ENCODE measurements around the gene GLYAT.
"Not testable (repeated sequence)": the region's sequence is repeated elsewhere in the genome, so short reads cannot be mapped to it uniquely, and the experiment has no call there.

The GLYAT gene

GRCh38 chr11:58744988-58745704, 13.4 kb upstream of the GLYAT start:
- in situ Hi-C loops (cut with HindIII; ENCODE audit: low sequenced_read_pairs), result no loop called here

GRCh38 chr11:58742981-58743880, 11.5 kb upstream of the GLYAT start:
- in situ Hi-C loops (cut with HindIII; ENCODE audit: low sequenced_read_pairs), result no loop called here

GRCh38 chr11:58742140-58742539, 10.4 kb upstream of the GLYAT start:
- in situ Hi-C loops (cut with HindIII; ENCODE audit: low sequenced_read_pairs), result no loop called here

- in situ Hi-C loops (cut with HindIII; ENCODE audit: low sequenced_read_pairs), result no loop called here
Observed at GRCh38 chr11:58741127-58741526, 9.4 kb upstream of the GLYAT start.

GRCh38 chr11:58740447-58740846, 8.7 kb upstream of the GLYAT start:
- in situ Hi-C loops (cut with HindIII; ENCODE audit: low sequenced_read_pairs), result no loop called here

GRCh38 chr11:58739725-58740430, 8.1 kb upstream of the GLYAT start:
- in situ Hi-C loops (cut with HindIII; ENCODE audit: low sequenced_read_pairs), result no loop called here

GRCh38 chr11:58734681-58735490, 3.1 kb upstream of the GLYAT start:
- in situ Hi-C loops (cut with HindIII; ENCODE audit: low sequenced_read_pairs), result no loop called here

GRCh38 chr11:58730507-58731089, 1.1 kb downstream of the GLYAT start:
- in situ Hi-C loops (cut with HindIII; ENCODE audit: low sequenced_read_pairs), result no loop called here

- in situ Hi-C loops (cut with HindIII; ENCODE audit: low sequenced_read_pairs), result no loop called here
Observed at GRCh38 chr11:58727415-58727797, 4.3 kb downstream of the GLYAT start.

GRCh38 chr11:58726737-58727414, 4.9 kb downstream of the GLYAT start:
- in situ Hi-C loops (cut with HindIII; ENCODE audit: low sequenced_read_pairs), result no loop called here

- in situ Hi-C loops (cut with HindIII; ENCODE audit: low sequenced_read_pairs), result no loop called here
Observed at GRCh38 chr11:58719406-58720117, 12.2 kb downstream of the GLYAT start.

GRCh38 chr11:58712531-58712930, 19.2 kb downstream of the GLYAT start:
- in situ Hi-C loops (cut with HindIII; ENCODE audit: low sequenced_read_pairs), result no loop called here

- in situ Hi-C loops (cut with HindIII; ENCODE audit: low sequenced_read_pairs), result no loop called here
Observed at GRCh38 chr11:58711832-58712231, 19.9 kb downstream of the GLYAT start.

GRCh38 chr11:58707767-58708166, 24.0 kb downstream of the GLYAT start:
- in situ Hi-C loops (cut with HindIII; ENCODE audit: low sequenced_read_pairs), result no loop called here

GRCh38 chr11:58696825-58697224, 34.9 kb downstream of the GLYAT start:
- in situ Hi-C loops (cut with HindIII; ENCODE audit: low sequenced_read_pairs), result not testable (repeated sequence)

GRCh38 chr11:58693026-58693425, 38.7 kb downstream of the GLYAT start:
- in situ Hi-C loops (cut with HindIII; ENCODE audit: low sequenced_read_pairs), result no loop called here

- in situ Hi-C loops (cut with HindIII; ENCODE audit: low sequenced_read_pairs), result no loop called here
Observed at GRCh38 chr11:58691675-58692074, 40.1 kb downstream of the GLYAT start.

GRCh38 chr11:58688789-58689503, 42.8 kb downstream of the GLYAT start:
- in situ Hi-C loops (cut with HindIII; ENCODE audit: low sequenced_read_pairs), result no loop called here
